CD8-positive, alpha-beta memory T cell (primary cell): ENCODE measurements around the gene PISD. TPM values are rescaled to one million over a fixed set of nuclear protein-coding genes. Genes with fewer than 3 reads are reported as not detected.
A peak's percentile ranks its signal among the peaks of the same experiment; 100 is the strongest.
"Not testable (repeated sequence)": the region's sequence is repeated elsewhere in the genome, so short reads cannot be mapped to it uniquely, and the experiment has no call there.

Experiments used
- CTCF ChIA-PET: fragments of 350-600 bp; sonication (Branson Sonifier 250); formaldehyde crosslinking; loops from one replicate; lab custom pipeline; 2021; ENCODE audit warnings: antibody characterized with exemption; lab: Charles Lee
- POLR2A ChIA-PET: fragments of 350-600 bp; sonication (Branson Sonifier 250); formaldehyde crosslinking; loops from one replicate; lab custom pipeline; 2021; ENCODE audit warnings: antibody characterized with exemption; lab: Charles Lee
- DNase-seq, 5 donors: peaks; one replicate each; pipeline versions ENCODE4 v3.0.0 to v3.0.0-alpha.2; 2020 to 2022; ENCODE audit warnings: mixed read lengths in 1 of 5
- H3K27ac ChIP-seq: one replicate; pipeline ENCODE4 v1.7.0; 2013; ENCODE audit warnings: low read depth, mild to moderate bottlenecking, low read length, moderate library complexity
- H3K27me3 ChIP-seq: 2 replicates; pipeline ENCODE4 v1.7.0; 2013; ENCODE audit warnings: low read length, mild to moderate bottlenecking; ENCODE audit not compliant: insufficient read depth, poor library complexity, severe bottlenecking
- H3K36me3 ChIP-seq: 2 replicates; pipeline ENCODE4 v1.7.0; 2013; ENCODE audit warnings: mild to moderate bottlenecking, low read length, moderate library complexity; ENCODE audit not compliant: insufficient read depth
- H3K4me1 ChIP-seq: 2 replicates; pipeline ENCODE4 v1.7.0; 2013; ENCODE audit warnings: mild to moderate bottlenecking, low read length, moderate library complexity; ENCODE audit not compliant: insufficient read depth
- H3K4me3 ChIP-seq: 2 replicates; pipeline ENCODE4 v1.7.0; 2013; ENCODE audit warnings: mild to moderate bottlenecking, low read length
- H3K9me3 ChIP-seq: 2 replicates; pipeline ENCODE4 v1.7.0; 2013; ENCODE audit warnings: mild to moderate bottlenecking, low read length
- H3K27ac Mint-ChIP-seq, 8 donors: one replicate each; pipeline ENCODE4 v1.8.0; 2020 to 2021; ENCODE audit warnings: mixed read lengths in 8 of 8, mild to moderate bottlenecking in 6 of 8, inconsistent platforms in 3 of 8, moderate library complexity in 3 of 8
- H3K27me3 Mint-ChIP-seq, 2 donors: one replicate each; pipeline ENCODE4 v1.8.0; 2020 to 2021; ENCODE audit warnings: mixed read lengths in 2 of 2, mild to moderate bottlenecking in 1 of 2, moderate library complexity in 1 of 2
- H3K36me3 Mint-ChIP-seq, 3 donors: one replicate each; pipeline ENCODE4 v1.8.0; 2020 to 2021; ENCODE audit warnings: mixed read lengths in 3 of 3, inconsistent platforms in 1 of 3, mild to moderate bottlenecking in 1 of 3
- H3K4me1 Mint-ChIP-seq, 3 donors: one replicate each; pipeline ENCODE4 v1.8.0; 2020 to 2021; ENCODE audit warnings: mixed read lengths in 3 of 3, inconsistent platforms in 1 of 3, mild to moderate bottlenecking in 1 of 3
- H3K4me3 Mint-ChIP-seq, 7 donors: one replicate each; pipeline ENCODE4 v1.8.0; 2020 to 2021; ENCODE audit warnings: mixed read lengths in 7 of 7, mild to moderate bottlenecking in 6 of 7, moderate library complexity in 4 of 7, inconsistent platforms in 2 of 7
- H3K9me3 Mint-ChIP-seq, 5 donors: one replicate each; pipeline ENCODE4 v1.8.0; 2020 to 2022; ENCODE audit warnings: mixed read lengths in 5 of 5, mild to moderate bottlenecking in 3 of 5, moderate library complexity in 2 of 5, inconsistent platforms in 1 of 5
- polyA plus RNA-seq: library from polyadenylated mRNA; unstranded; fragments of 300-500 nt; fragmentation: Illumina TruSeq; gene quantifications from one replicate; pipeline ENCODE4 v1.2.3, GENCODE V29; 2021
- total RNA-seq, 2 experiments: library from RNA; stranded (reverse); gene quantifications; one replicate each; pipeline ENCODE4 v1.2.3, GENCODE V29; 2021

The PISD gene
- total and polyA plus RNA-seq, 3 experiments from 2014 or later, result 17.1 to 49.6 (median 48.1) TPM

- H3K4me3 ChIP-seq, result no peak overlapping the region
- DNase-seq, result no peak
- no peaks in the 10 kb centered on the region for H3K4me1 Mint-ChIP-seq
- H3K9me3 Mint-ChIP-seq, result no peaks in the 10 kb centered on the region
- no peaks in the 10 kb centered on the region for H3K27me3 Mint-ChIP-seq
- H3K4me3 Mint-ChIP-seq, result no peak overlapping the region
- H3K36me3 ChIP-seq, result peaks cover 40% of the 10 kb centered on the region
- peak overlapping the region; percentile 1 for H3K27ac ChIP-seq
- CTCF ChIA-PET, result interaction anchor here (1.3 kb wide), 1 partner anchor 31 kb away, joined by 4 read pairs; no protein-coding TSS in a partner anchor
- no peaks in the 10 kb centered on the region for H3K9me3 ChIP-seq
- H3K36me3 Mint-ChIP-seq, result peaks cover 0 to 73% (median 9%) of the 10 kb centered on the region in 3 donors
- no peaks in the 10 kb centered on the region for H3K27me3 ChIP-seq
- H3K4me1 ChIP-seq, result no peaks in the 10 kb centered on the region
- POLR2A ChIA-PET, result no interaction called here
- H3K27ac Mint-ChIP-seq, result no peak overlapping the region
These were observed 58.9 kb downstream of the PISD start for GRCh38 chr22:31603081-31603525.

GRCh38 chr22:31602259-31602952, 59.6 kb downstream of the PISD start:
- no peak for DNase-seq
- H3K9me3 Mint-ChIP-seq, result no peaks in the 10 kb centered on the region
- ChIA-PET CTCF (no interaction called here), POLR2A (no interaction called here)
- H3K36me3 ChIP-seq, result peaks cover 34% of the 10 kb centered on the region
- H3K36me3 Mint-ChIP-seq, result peaks cover 0 to 68% (median 9%) of the 10 kb centered on the region in 3 donors
- H3K9me3 ChIP-seq, result no peaks in the 10 kb centered on the region
- no peaks in the 10 kb centered on the region for H3K4me1 Mint-ChIP-seq
- no peaks in the 10 kb centered on the region for H3K27me3 ChIP-seq
- H3K27ac Mint-ChIP-seq, result no peak overlapping the region
- no peaks in the 10 kb centered on the region for H3K27me3 Mint-ChIP-seq
- no peak overlapping the region for H3K27ac ChIP-seq
- H3K4me3 ChIP-seq, result no peak overlapping the region
- H3K4me3 Mint-ChIP-seq, result no peak overlapping the region
- no peaks in the 10 kb centered on the region for H3K4me1 ChIP-seq

- no peaks in the 10 kb centered on the region for H3K4me1 Mint-ChIP-seq
- ChIA-PET CTCF (no interaction called here), POLR2A (no interaction called here)
- no peak overlapping the region for H3K4me3 Mint-ChIP-seq
- Histone ChIP-seq H3K4me1 (no peaks in the 10 kb centered on the region), H3K9me3 (no peaks in the 10 kb centered on the region), H3K36me3 (no peaks in the 10 kb centered on the region), H3K4me3 (no peak overlapping the region), H3K27ac (no peak overlapping the region), H3K27me3 (no peaks in the 10 kb centered on the region)
- peak overlapping the region in 2 of 8 donors; percentile 37 to 61 for H3K27ac Mint-ChIP-seq
- no peak for DNase-seq
- no peaks in the 10 kb centered on the region for H3K9me3 Mint-ChIP-seq
- peaks cover 0 to 27% (median 7%) of the 10 kb centered on the region in 3 donors for H3K36me3 Mint-ChIP-seq
- no peaks in the 10 kb centered on the region for H3K27me3 Mint-ChIP-seq
These were observed 66.7 kb downstream of the PISD start for GRCh38 chr22:31595271-31595670.

- H3K36me3 Mint-ChIP-seq, result peaks cover 4 to 51% (median 12%) of the 10 kb centered on the region in 3 donors
- POLR2A ChIA-PET, DNase-seq, H3K9me3 ChIP-seq, H3K9me3 Mint-ChIP-seq, H3K27me3 ChIP-seq, H3K4me3 ChIP-seq, CTCF ChIA-PET, H3K27ac Mint-ChIP-seq, H3K4me3 Mint-ChIP-seq, H3K27ac ChIP-seq, H3K27me3 Mint-ChIP-seq: not testable (repeated sequence)
- Histone ChIP-seq H3K36me3 (peaks cover 34% of the 10 kb centered on the region), H3K4me1 (peaks cover 22% of the 10 kb centered on the region)
- H3K4me1 Mint-ChIP-seq, result peaks cover 10 to 17% (median 13%) of the 10 kb centered on the region in 3 donors
These were observed 71.9 kb downstream of the PISD start for GRCh38 chr22:31590161-31590560.

GRCh38 chr22:31588970-31589675, 72.9 kb downstream of the PISD start:
- H3K27me3 Mint-ChIP-seq, result no peaks in the 10 kb centered on the region
- no peak for DNase-seq

GRCh38 chr22:31586137-31586920, 75.7 kb downstream of the PISD start:
- Histone ChIP-seq H3K27ac (peak overlapping the region; percentile 30), H3K4me3 (no peak overlapping the region), H3K9me3 (no peaks in the 10 kb centered on the region), H3K4me1 (peaks cover 40% of the 10 kb centered on the region), H3K36me3 (peaks cover 41% of the 10 kb centered on the region), H3K27me3 (no peaks in the 10 kb centered on the region)
- H3K27me3 Mint-ChIP-seq, result no peaks in the 10 kb centered on the region
- CTCF ChIA-PET, result no interaction called here
- peak overlapping the region in 7 of 8 donors; percentile 48 to 95 (median 89) for H3K27ac Mint-ChIP-seq
- POLR2A ChIA-PET, result no interaction called here
- peaks cover 34 to 43% (median 42%) of the 10 kb centered on the region in 3 donors for H3K4me1 Mint-ChIP-seq
- no peak for DNase-seq
- H3K9me3 Mint-ChIP-seq, result no peaks in the 10 kb centered on the region
- peaks cover 4 to 75% (median 16%) of the 10 kb centered on the region in 3 donors for H3K36me3 Mint-ChIP-seq
- H3K4me3 Mint-ChIP-seq, result no peak overlapping the region

More at GRCh38 chr22:31588970-31589675, 72.9 kb downstream of the PISD start:
- Mint-ChIP-seq H3K36me3 (peaks cover 4 to 59% (median 15%) of the 10 kb centered on the region in 3 donors), H3K9me3 (no peaks in the 10 kb centered on the region), H3K4me3 (no peak overlapping the region), H3K4me1 (peaks cover 20 to 27% (median 23%) of the 10 kb centered on the region in 3 donors), H3K27ac (peak overlapping the region in 3 of 8 donors; percentile 10 to 19 (median 10))
- peaks cover 31% of the 10 kb centered on the region for H3K4me1 ChIP-seq
- no peak overlapping the region for H3K4me3 ChIP-seq
- no peaks in the 10 kb centered on the region for H3K9me3 ChIP-seq
- H3K27me3 ChIP-seq, result no peaks in the 10 kb centered on the region
- POLR2A ChIA-PET, result no interaction called here
- CTCF ChIA-PET, result no interaction called here
- H3K27ac ChIP-seq, result no peak overlapping the region
- H3K36me3 ChIP-seq, result peaks cover 35% of the 10 kb centered on the region

GRCh38 chr22:31585161-31585859, 76.7 kb downstream of the PISD start:
- Mint-ChIP-seq H3K27me3 (no peaks in the 10 kb centered on the region), H3K27ac (peak overlapping the region; percentile 58 to 95 (median 78)), H3K36me3 (peaks cover 4 to 78% (median 16%) of the 10 kb centered on the region in 3 donors), H3K4me3 (peak overlapping the region in 2 of 7 donors; percentile 6 to 43), H3K4me1 (peaks cover 34 to 43% (median 42%) of the 10 kb centered on the region in 3 donors), H3K9me3 (no peaks in the 10 kb centered on the region)
- Histone ChIP-seq H3K36me3 (peaks cover 41% of the 10 kb centered on the region), H3K9me3 (no peaks in the 10 kb centered on the region), H3K27me3 (no peaks in the 10 kb centered on the region), H3K4me1 (peaks cover 40% of the 10 kb centered on the region), H3K4me3 (no peak overlapping the region), H3K27ac (no peak overlapping the region)
- POLR2A ChIA-PET, result no interaction called here
- no peak for DNase-seq
- CTCF ChIA-PET, result no interaction called here
